GM19035 (cell line): Measurements from ENCODE around the gene ANOS1.

ENCODE experiments used
- ATAC-seq: cut with Tn5 transposase; IDR thresholded peaks from one replicate; pipeline ENCODE4 v1.9.1; 2021; ENCODE audit not compliant: unreplicated experiment

Gene ANOS1

GRCh38 chrX:8720136-8720535 lies 11.8 kb downstream of the ANOS1 start:
- ATAC-seq, result no peak

GRCh38 chrX:8717354-8717753 lies 14.6 kb downstream of the ANOS1 start:
- ATAC-seq, result no peak

GRCh38 chrX:8714164-8714563 lies 17.8 kb downstream of the ANOS1 start:
- no peak for ATAC-seq

GRCh38 chrX:8711401-8711800 lies 20.5 kb downstream of the ANOS1 start:
- no peak for ATAC-seq

GRCh38 chrX:8704184-8704583 lies 27.8 kb downstream of the ANOS1 start:
- ATAC-seq, result no peak

- no peak for ATAC-seq
These were observed 39.1 kb downstream of the ANOS1 start for GRCh38 chrX:8692871-8693270.

GRCh38 chrX:8689473-8689872 lies 42.5 kb downstream of the ANOS1 start:
- ATAC-seq, result no peak

- ATAC-seq, result no peak
These were observed 43.2 kb downstream of the ANOS1 start for GRCh38 chrX:8688776-8689175.

GRCh38 chrX:8684201-8684965 lies 47.6 kb downstream of the ANOS1 start:
- no peak for ATAC-seq

GRCh38 chrX:8683687-8684086 lies 48.2 kb downstream of the ANOS1 start:
- no peak for ATAC-seq

GRCh38 chrX:8679550-8679949 lies 52.4 kb downstream of the ANOS1 start:
- ATAC-seq, result no peak

GRCh38 chrX:8675006-8675630 lies 56.8 kb downstream of the ANOS1 start:
- ATAC-seq, result no peak

GRCh38 chrX:8673201-8673600 lies 58.7 kb downstream of the ANOS1 start:
- no peak for ATAC-seq

GRCh38 chrX:8672176-8672575 lies 59.8 kb downstream of the ANOS1 start:
- no peak for ATAC-seq

- no peak for ATAC-seq
These were observed 63.1 kb downstream of the ANOS1 start for GRCh38 chrX:8668813-8669212.

GRCh38 chrX:8663325-8663724 lies 68.6 kb downstream of the ANOS1 start:
- ATAC-seq, result no peak

GRCh38 chrX:8657883-8658282 lies 74.1 kb downstream of the ANOS1 start:
- ATAC-seq, result no peak

- no peak for ATAC-seq
These were observed 78.0 kb downstream of the ANOS1 start for GRCh38 chrX:8653956-8654355.

- ATAC-seq, result no peak
These were observed 82.0 kb downstream of the ANOS1 start for GRCh38 chrX:8649969-8650368.

GRCh38 chrX:8647176-8647575 lies 84.8 kb downstream of the ANOS1 start:
- ATAC-seq, result no peak

- ATAC-seq, result no peak
These were observed 91.9 kb downstream of the ANOS1 start for GRCh38 chrX:8639949-8640475.

- ATAC-seq, result no peak
These were observed 95.4 kb downstream of the ANOS1 start for GRCh38 chrX:8636497-8636896.
